GM18508 (cell line): ENCODE data around the gene ARHGDIA.

Experiments used
- ATAC-seq: cut with Tn5 transposase; IDR thresholded peaks from one replicate; pipeline ENCODE4 v1.9.1; 2021; ENCODE audit warnings: moderate number of reproducible peaks; ENCODE audit not compliant: insufficient read depth, unreplicated experiment

The ARHGDIA gene

GRCh38 chr17:81906476-81907218, 35.5 kb upstream of the ARHGDIA start:
- no peak for ATAC-seq

GRCh38 chr17:81905993-81906392, 34.9 kb upstream of the ARHGDIA start:
- no peak for ATAC-seq

- no peak for ATAC-seq
Measured at GRCh38 chr17:81905424-81905875, 34.3 kb upstream of the ARHGDIA start.

GRCh38 chr17:81904600-81905423, 33.7 kb upstream of the ARHGDIA start:
- no peak for ATAC-seq

GRCh38 chr17:81903896-81904599, 32.9 kb upstream of the ARHGDIA start:
- no peak for ATAC-seq

- no peak for ATAC-seq
Measured at GRCh38 chr17:81903415-81903831, 32.3 kb upstream of the ARHGDIA start.

GRCh38 chr17:81902653-81903414, 31.7 kb upstream of the ARHGDIA start:
- no peak for ATAC-seq

GRCh38 chr17:81902023-81902652, 31.0 kb upstream of the ARHGDIA start, which contains the start of gene NPB:
Gene NPB, plus strand, starts transcription at chr17:81902238. Its CDS starts 40 bp downstream, at chr17:81902278.
- no peak for ATAC-seq

- ATAC-seq, result no peak
Measured at GRCh38 chr17:81901167-81902022, 30.3 kb upstream of the ARHGDIA start.

- ATAC-seq, result no peak
Measured at GRCh38 chr17:81900181-81900820, 29.2 kb upstream of the ARHGDIA start.

- no peak for ATAC-seq
Measured at GRCh38 chr17:81899514-81900166, 28.5 kb upstream of the ARHGDIA start.

GRCh38 chr17:81898885-81899284, 27.7 kb upstream of the ARHGDIA start:
- no peak for ATAC-seq

GRCh38 chr17:81898029-81898866, 27.1 kb upstream of the ARHGDIA start:
- ATAC-seq, result no peak

- no peak for ATAC-seq
Measured at GRCh38 chr17:81895400-81895799, 24.3 kb upstream of the ARHGDIA start.

GRCh38 chr17:81891303-81891552, 20.1 kb upstream of the ARHGDIA start:
- ATAC-seq, result no peak

GRCh38 chr17:81890447-81891302, 19.5 kb upstream of the ARHGDIA start:
- ATAC-seq, result no peak
